ENCODE data around the gene IGLL5.
A peak's percentile ranks its signal among the peaks of the same experiment; 100 is the strongest.

IGLL5 gene

DNA sequence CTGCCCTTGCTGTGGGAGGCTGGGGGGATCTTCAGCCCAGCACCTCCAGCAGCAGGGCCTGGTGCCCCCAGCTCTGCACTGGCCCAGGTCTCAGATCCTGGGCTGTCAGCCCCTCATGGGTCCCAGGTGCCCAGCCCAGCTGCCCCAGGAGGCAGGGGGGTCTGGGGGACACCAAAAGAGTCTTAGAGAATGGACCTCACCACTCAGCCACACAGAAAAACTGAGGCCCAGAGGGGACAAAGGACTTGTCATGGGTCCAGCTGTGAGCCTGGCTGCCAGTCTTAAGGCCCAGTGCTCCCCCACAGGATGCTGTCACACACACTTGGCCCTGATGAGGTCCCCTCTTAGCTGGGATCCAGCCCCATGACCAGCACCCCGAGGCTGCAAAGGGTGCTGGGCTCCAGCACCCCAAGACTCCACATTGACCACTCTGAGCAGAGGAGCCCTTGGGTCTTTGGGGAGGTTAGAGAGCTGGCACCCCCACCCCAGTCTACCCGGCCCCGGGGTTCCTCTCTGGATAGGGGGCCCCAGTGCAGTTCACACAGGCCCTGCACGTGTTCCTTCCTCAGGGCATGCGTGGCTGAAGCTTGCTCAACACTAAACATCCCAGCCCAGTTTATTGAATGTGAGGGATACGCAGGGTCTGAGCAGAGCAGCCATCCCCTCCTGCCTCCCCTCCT lies 54.4 kb downstream of the IGLL5 start:
- DNase-seq, result peak; percentile 61

DNA sequence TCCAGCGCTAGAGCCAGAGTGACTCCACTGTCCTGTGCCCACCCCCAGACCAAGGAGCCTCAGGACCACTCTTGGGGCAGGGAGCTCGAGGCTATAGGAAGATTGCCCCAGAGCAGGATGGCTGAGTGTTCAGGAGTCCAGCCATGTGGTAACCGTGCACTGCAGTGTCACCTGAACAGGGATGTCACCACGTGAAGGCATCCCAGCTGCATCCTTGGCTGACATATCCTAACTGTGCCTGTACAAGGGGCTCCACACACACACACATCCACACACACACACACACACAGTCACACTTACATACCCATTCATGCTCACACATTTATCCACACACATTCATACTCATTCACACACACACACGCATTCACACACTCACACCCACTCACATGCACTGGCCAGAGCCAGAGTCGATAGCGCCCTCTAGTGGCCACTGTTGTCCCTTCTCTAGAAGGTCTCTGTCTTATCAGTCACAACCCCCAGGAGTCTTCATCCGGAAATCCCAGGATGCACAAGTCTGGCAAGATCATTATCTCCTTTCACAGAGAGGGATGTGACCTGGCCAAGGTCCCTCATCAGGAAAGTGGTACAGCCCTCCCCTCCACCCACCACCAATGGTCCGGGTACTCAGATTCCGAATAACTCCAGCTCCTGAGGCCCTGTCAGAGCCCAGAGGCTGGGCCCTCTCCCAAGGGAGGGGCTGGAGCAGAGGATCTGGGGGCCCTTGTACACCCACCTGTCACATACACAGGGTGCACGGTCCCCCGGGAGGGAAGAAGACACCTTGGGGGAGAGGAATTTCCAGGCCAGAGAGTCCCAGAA lies 55.1 kb downstream of the IGLL5 start:
- DNase-seq, result peak; percentile 91

DNA sequence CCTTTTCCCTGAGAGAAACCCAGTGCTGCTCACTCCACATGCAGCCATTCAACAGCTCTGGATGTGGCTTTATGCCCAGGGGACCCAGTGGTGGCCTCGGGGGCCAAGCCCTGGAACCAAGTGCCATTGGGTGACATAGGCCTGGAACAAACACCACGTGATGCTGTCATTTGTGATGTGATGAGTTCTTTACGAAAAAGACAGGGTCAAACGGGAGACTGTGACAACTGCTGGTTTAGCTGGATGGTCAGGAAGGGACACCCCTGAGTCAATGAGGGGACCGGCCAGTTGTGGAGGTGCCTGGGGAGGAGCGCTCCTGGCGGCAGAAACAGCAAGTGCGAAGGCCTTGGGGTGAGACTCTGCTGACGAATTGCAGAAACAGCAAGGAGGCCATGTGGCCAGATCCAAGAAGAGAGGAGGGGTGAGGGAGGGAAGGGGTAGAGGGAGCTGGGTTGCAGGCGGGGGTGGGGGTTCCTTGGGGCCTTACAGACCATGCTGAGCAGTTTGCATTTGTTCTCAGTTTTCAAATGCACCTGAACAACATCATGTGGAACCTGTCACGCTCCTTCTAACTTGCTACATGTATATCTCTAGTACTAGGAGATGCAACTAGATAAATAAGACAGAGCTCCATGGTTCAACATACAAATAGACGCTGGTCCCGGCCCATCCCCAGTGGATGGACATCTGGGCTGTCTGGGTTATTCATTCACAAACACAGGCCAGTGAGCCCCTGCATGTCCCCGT lies 56.1 kb downstream of the IGLL5 start:
- peak; percentile 55 for DNase-seq

DNA sequence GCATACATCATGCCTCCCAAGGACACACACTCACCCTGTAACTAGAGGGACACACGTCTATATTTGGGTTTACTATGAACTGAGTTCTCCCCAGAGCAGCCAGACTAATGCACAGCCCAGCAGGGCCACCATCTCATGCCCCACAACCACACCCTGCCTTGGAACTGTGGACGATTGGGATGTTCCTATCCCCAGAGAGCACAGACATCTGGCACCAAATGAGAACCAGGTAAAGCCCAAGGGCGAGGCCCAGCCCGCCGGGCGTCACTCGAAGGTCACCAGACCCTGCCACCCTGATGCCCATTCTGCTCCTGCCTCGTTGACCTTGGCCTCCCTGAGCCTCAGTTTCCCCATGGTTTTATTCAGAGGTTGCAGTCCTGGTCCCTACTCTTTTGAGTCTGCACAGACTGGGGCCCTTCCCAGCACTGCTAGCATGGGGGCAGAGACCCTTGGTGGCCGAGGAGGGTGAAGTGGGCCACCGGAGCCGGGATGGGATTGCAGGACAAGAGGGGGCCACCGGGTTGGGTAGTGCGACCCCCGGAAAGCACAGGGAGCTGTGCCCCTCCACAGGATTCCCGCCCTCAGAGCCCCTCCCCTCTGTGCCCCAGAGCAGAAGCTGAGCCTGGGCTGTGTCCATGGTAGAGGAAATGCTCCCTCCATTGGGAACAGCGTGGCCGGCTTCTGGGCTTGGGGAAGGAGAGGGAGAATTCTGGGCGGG lies 56.8 kb downstream of the IGLL5 start:
- peak; percentile 58 for DNase-seq

DNA sequence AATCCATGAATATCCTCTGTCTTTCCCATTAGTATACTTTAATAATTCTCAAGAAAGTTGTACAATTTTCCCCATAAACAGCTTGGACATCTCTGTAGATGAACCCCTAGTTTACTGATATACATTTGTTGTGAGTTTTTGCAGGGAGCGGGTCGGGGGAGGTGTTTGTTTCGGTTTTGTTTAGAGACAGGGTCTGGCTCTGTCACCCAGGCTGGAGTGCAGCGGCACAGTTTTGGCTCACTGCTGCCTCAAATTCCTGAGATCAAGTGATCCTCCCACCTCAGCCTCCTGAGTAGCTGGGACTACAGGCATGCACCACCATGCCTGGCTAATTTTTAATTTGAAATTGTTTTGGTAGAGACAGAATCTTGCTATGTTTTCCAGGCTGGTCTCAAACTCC lies 57.6 kb downstream of the IGLL5 start:
- DNase-seq, result peak; percentile 19
